Neuron (in vitro differentiated cells): Measurements from ENCODE around the gene FCER1G.
A peak's percentile ranks its signal among the peaks of the same experiment; 100 is the strongest.

ENCODE experiments used
- H2AFZ ChIP-seq: one replicate; pipeline ENCODE4 v1.6.1; 2013; ENCODE audit warnings: low read depth, mild to moderate bottlenecking, inconsistent platforms, low read length, moderate library complexity
- H3K27me3 ChIP-seq: one replicate; pipeline ENCODE4 v1.6.1; 2013; ENCODE audit warnings: low read length; ENCODE audit not compliant: insufficient read depth
- H3K36me3 ChIP-seq: one replicate; pipeline ENCODE4 v1.6.1; 2013; ENCODE audit warnings: low read length; ENCODE audit not compliant: insufficient read depth
- H3K4me1 ChIP-seq: one replicate; pipeline ENCODE4 v1.6.1; 2013; ENCODE audit warnings: low read length; ENCODE audit not compliant: insufficient read depth
- H3K4me3 ChIP-seq: 2 replicates; pipeline ENCODE4 v1.5.1; 2013; ENCODE audit warnings: mild to moderate bottlenecking, low read length, moderate library complexity
- H3K9me3 ChIP-seq: one replicate; pipeline ENCODE4 v1.6.1; 2013; ENCODE audit warnings: low read length

FCER1G gene

DNA sequence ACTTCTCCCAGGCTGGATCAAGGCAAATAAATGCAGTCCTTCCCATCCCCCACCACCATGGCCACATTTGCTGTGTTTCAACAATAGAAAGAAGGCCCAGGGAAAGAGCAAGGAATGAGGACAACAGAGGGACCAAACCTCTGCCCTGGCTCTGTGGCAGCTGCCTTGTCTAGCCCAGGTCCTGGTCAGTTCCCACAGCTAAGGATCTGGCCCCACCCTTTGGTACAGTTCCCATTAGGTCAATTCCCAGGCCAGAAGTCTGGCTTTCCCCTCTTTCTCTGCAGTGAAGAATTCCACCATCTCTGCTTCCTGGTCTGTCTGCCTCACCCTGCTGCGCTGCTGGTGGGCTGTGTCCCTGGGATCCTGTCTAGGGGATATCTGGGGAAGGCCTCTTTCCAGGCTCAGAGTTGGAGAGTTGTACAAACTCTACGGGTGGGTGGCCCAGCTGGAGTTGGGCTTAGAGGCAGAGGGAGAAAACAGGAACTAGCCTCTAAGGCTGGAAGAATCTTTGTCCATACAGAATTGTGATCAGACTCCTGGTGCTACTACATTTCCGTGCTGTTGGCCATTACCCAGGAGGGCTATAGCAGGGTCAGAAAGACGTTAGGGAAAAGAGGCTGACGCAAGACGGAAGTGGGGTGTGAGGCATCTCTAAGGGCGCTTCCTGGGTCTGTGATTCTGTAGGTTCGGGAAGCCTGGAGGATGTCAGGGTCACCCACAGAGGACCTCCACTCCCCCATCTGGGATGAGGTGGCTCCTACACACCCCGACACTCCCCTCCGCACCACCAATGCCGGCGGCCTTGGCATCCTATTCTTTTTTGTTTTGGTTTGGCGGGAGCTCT, 13.9 kb upstream of the FCER1G start:
- Histone ChIP-seq H3K4me1 (peaks cover 26% of the 10 kb centered on the region), H3K4me3 (peak overlapping the region; percentile 34), H3K36me3 (peaks cover 25% of the 10 kb centered on the region)

GRCh38 chr1:161201836-161202712, 13.0 kb upstream of the FCER1G start, which contains the start of gene NDUFS2:
Gene NDUFS2, plus strand, starts transcription at chr1:161202367. Its CDS starts 19 bp downstream, at chr1:161202386.
- Histone ChIP-seq H3K4me3 (peak within 1 kb of the TSS; percentile 88), H3K27me3 (no peaks in the 10 kb centered on the region), H3K9me3 (no peaks in the 10 kb centered on the region), H3K4me1 (peaks cover 26% of the 10 kb centered on the region), H3K36me3 (peaks cover 34% of the 10 kb centered on the region), H2AFZ (peak within 1 kb of the TSS; percentile 43)

More for the DNA sequence above, 13.9 kb upstream of the FCER1G start:
- H3K9me3 ChIP-seq = no peaks in the 10 kb centered on the region
- peak overlapping the region; percentile 43 for H2AFZ ChIP-seq
- H3K27me3 ChIP-seq = no peaks in the 10 kb centered on the region

DNA sequence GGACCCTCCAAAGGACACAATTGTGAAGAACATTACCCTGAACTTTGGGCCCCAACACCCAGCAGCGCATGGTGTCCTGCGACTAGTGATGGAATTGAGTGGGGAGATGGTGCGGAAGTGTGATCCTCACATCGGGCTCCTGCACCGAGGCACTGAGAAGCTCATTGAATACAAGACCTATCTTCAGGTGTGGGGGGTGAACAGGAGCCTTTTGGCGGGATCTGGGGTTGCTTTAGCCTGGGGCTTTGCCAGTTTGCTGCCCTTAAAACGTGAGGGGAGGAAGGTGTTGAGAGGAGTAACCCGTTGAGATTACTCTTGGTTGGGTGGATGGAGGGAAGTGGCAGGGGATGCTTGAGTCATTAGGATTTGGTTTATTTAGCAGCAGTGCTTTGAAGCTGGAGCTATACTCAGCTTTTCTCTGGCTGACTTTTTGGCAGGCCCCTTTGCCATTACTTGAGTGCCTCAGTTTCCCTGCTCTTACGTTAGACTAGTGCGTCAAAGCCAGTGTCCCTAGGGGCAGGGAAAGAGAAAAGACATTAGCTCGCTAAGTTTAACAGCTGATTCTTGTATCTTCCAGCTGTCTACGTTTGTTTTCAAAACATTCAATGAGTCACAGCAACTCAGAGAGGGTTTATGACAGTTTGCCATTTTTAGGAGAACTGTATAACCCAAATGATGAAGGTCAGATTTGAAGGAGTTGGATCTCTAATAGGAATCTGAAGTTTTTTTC, 8.5 kb upstream of the FCER1G start:
- Histone ChIP-seq H3K4me3 (no peak overlapping the region), H3K36me3 (peaks cover 63% of the 10 kb centered on the region), H3K9me3 (no peaks in the 10 kb centered on the region), H2AFZ (no peak overlapping the region), H3K4me1 (peaks cover 3% of the 10 kb centered on the region), H3K27me3 (no peaks in the 10 kb centered on the region)

DNA sequence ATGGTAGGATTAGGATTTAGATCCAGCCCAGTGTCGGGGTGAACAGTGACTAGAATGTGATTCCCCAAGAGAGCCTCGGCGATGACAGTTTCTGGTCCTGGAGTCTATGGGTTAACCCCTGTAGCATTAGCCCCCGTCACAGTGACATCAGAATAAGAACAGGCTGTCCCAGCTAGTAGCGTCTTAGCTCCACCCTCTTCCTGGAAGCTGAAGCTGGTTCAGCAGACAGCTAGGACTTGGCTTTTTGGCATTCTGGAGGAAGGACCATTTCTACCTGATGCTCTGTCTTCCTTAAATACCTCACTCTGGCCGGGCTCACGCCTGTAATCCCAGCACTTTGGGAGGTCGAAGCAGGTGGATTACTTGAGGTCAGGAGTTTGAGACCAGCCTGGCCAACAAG, 7.9 kb upstream of the FCER1G start:
- H3K27me3 ChIP-seq = no peaks in the 10 kb centered on the region
- no peaks in the 10 kb centered on the region for H3K9me3 ChIP-seq
- H3K36me3 ChIP-seq = peaks cover 69% of the 10 kb centered on the region
- H3K4me1 ChIP-seq = no peaks in the 10 kb centered on the region
- H2AFZ ChIP-seq = no peak overlapping the region
- no peak overlapping the region for H3K4me3 ChIP-seq

DNA sequence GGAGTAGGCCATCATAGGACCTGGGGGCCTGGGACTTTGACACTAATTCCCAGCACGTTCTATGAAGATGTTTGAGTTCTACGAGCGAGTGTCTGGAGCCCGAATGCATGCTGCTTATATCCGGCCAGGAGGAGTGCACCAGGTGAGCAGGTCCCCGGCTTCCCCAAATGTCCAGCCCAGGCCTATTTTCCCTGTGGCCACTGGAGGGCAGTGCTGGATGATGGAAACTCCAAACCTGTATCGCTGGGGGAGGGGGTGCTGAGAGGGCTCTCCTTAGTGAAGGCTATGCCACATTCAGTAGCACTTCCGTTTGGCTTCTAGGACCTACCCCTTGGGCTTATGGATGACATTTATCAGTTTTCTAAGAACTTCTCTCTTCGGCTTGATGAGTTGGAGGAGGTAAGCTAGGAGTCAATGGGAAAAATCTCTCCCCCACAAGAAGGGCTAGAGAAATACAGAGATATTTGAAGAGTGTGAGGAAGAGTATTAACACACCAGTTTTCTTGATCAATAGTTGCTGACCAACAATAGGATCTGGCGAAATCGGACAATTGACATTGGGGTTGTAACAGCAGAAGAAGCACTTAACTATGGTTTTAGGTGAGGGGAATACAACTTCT, 5.2 kb upstream of the FCER1G start:
- Histone ChIP-seq H3K27me3 (no peaks in the 10 kb centered on the region), H3K4me3 (no peak overlapping the region), H3K4me1 (no peaks in the 10 kb centered on the region), H2AFZ (no peak overlapping the region), H3K9me3 (no peaks in the 10 kb centered on the region), H3K36me3 (peaks cover 77% of the 10 kb centered on the region)

- H3K9me3 ChIP-seq = no peaks in the 10 kb centered on the region
- H3K4me1 ChIP-seq = peaks cover 5% of the 10 kb centered on the region
- H3K4me3 ChIP-seq = no peak overlapping the region
- no peak overlapping the region for H2AFZ ChIP-seq
- peaks cover 52% of the 10 kb centered on the region for H3K36me3 ChIP-seq
- H3K27me3 ChIP-seq = no peaks in the 10 kb centered on the region
Observed at GRCh38 chr1:161214369-161214768, 726 bp upstream of the FCER1G start.

DNA sequence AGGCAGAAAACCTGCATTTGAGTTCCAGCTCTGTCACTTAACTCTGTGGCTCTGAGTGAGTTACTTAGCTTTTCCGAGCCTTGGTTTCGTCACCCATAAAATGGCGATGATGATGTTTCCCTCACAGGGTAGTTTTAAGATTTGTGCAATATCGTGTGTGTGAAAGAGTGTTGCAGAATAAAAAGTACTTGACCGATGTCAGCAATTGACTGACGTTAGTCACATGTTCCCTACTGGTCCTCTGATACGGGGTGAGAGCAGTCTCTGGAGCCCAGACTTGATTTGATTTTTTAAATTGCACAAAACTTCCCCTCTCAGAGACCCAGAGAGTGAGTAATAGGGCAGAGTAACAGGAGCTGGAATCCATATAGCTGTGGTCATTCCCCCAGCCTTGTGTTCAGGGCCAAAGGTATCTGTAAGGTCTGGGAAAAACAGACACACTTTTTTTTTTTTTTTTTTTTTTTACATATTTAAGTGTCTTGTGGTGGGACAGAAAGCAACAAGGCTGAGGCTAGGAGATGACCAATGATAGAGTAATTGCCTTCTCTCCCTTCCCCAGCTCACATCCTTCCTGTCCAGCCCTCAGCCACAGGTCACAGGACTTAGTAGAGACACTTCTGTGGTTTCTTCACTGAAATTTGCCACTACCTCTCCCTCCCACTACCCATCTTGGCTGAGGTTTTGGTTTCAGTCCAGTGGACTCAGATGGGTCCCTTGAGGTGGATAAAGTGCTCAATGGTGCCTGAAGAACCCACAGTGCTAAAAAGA, 2.0 kb downstream of the FCER1G start:
- H3K4me1 ChIP-seq = peaks cover 5% of the 10 kb centered on the region
- peaks cover 27% of the 10 kb centered on the region for H3K36me3 ChIP-seq
- no peak overlapping the region for H2AFZ ChIP-seq
- H3K27me3 ChIP-seq = no peaks in the 10 kb centered on the region
- no peak overlapping the region for H3K4me3 ChIP-seq
- H3K9me3 ChIP-seq = no peaks in the 10 kb centered on the region

DNA sequence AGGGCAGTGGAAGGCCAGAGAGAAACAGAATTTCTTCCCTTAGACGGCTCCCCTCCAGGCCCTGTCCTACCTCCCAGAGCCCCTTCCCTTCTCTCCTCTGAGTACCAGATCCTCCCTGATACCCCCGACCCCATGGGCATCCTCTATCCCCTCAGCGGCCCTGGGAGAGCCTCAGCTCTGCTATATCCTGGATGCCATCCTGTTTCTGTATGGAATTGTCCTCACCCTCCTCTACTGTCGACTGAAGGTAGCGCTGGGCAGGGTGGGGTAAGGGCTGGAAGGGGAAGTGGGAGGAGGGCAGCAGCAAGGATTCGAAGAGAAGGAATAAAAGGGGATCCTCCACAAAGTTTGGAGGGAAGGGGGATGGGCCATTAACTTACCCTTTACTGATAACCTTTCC, 2.7 kb downstream of the FCER1G start:
- Histone ChIP-seq H3K4me1 (peaks cover 5% of the 10 kb centered on the region), H3K36me3 (peaks cover 22% of the 10 kb centered on the region), H3K9me3 (no peaks in the 10 kb centered on the region), H2AFZ (no peak overlapping the region), H3K4me3 (no peak overlapping the region), H3K27me3 (no peaks in the 10 kb centered on the region)

DNA sequence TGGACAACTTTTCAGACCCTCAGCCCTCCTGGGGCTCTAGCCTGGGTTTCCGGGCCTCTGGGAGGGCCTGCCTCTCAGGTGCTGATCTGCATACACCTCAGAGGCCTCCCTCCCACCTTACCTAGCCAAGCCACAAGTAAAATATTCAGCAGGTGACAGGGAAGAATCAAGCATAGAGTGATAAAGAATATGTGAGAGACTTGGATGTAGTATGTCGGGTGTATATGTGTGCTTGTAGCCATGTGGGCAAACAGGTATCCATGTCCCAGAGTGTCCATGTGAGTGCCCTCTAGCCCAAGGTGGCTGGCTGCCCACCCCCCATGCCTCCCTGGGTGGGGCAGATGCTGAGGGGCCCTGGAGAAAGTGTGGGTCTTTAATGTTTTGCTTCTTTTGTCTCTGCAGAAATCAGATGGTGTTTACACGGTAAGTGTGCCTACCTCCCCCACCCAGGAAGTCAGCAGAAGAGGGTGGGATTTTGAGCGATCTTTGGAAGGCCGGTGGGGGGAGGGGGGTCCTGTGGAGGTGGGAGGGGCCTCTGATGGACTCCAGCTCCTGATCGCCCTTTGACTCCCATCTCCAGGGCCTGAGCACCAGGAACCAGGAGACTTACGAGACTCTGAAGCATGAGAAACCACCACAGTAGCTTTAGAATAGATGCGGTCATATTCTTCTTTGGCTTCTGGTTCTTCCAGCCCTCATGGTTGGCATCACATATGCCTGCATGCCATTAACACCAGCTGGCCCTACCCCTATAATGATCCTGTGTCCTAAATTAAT, 3.4 kb downstream of the FCER1G start:
- Histone ChIP-seq H3K4me3 (no peak overlapping the region), H2AFZ (no peak overlapping the region), H3K36me3 (peaks cover 16% of the 10 kb centered on the region), H3K27me3 (no peaks in the 10 kb centered on the region), H3K9me3 (no peaks in the 10 kb centered on the region), H3K4me1 (peaks cover 5% of the 10 kb centered on the region)

DNA sequence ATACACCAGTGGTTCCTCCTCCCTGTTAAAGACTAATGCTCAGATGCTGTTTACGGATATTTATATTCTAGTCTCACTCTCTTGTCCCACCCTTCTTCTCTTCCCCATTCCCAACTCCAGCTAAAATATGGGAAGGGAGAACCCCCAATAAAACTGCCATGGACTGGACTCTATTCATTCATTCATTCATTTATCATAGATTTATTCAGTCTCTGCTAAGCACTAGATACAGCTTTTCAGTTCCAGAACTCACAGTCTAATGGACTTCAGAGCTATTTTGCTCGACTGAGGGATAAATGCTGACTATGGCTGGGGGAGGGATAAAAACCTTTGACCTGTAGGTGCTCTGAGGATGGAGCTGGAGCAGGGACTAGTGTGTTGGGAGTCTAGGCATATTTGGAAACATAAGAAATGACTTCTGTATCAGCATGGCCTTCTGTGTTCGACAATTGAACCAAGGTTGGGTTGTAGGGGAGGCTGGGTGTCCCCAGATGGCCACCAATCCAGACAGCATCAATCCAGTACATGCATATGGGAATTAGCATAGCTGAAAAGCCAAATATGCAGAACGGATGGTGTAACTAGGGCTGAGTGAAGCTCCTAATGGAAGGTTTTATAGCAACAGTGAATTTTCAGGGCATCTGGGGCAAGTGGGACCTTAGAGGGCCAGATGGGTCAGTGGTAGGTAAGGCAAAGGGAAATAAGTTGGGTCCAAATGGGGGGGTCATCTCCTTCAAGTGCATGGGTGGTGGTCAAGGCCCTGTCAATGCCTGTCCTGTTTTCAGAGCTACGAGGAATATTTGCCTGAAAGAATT, 4.2 kb downstream of the FCER1G start:
- no peak overlapping the region for H3K4me3 ChIP-seq
- no peak overlapping the region for H2AFZ ChIP-seq
- peaks cover 5% of the 10 kb centered on the region for H3K4me1 ChIP-seq
- no peaks in the 10 kb centered on the region for H3K27me3 ChIP-seq
- H3K9me3 ChIP-seq = no peaks in the 10 kb centered on the region
- H3K36me3 ChIP-seq = peaks cover 8% of the 10 kb centered on the region

GRCh38 chr1:161220002-161220401, 4.9 kb downstream of the FCER1G start:
- Histone ChIP-seq H3K4me3 (no peak overlapping the region), H3K27me3 (no peaks in the 10 kb centered on the region), H3K4me1 (peaks cover 5% of the 10 kb centered on the region), H3K36me3 (peaks cover 4% of the 10 kb centered on the region), H3K9me3 (no peaks in the 10 kb centered on the region), H2AFZ (no peak overlapping the region)
